Lower leg skin (tissue), 4 donors: ENCODE data around the gene PLCB1. TPM values are rescaled to one million over a fixed set of nuclear protein-coding genes. Genes with fewer than 3 reads are reported as not detected.

Experiments
- DNase-seq, 2 donors: peaks; one replicate each; pipeline ENCODE4 v3.0.0-alpha.2; 2019; ENCODE audit warnings: low spot score in 2 of 2
- H3K4me3 ChIP-seq: fragments of 200-600 bp; sonication (generic); 2 replicates; pipeline ENCODE4 v1.5.1; 2017; ENCODE audit warnings: mild to moderate bottlenecking, low read depth; ENCODE audit not compliant: poor library complexity, severe bottlenecking
- CTCF ChIP-seq, 3 donors: fragments of 450-650 bp; IDR thresholded peaks; one replicate each; pipeline ENCODE4 v1.5.1; 2016; ENCODE audit warnings: antibody characterized with exemption in 3 of 3, mild to moderate bottlenecking in 3 of 3, moderate library complexity in 2 of 3
- POLR2A ChIP-seq, 2 donors: fragments of 450-650 bp; IDR thresholded peaks; one replicate each; pipeline ENCODE4 v1.6.1; 2016 to 2017; ENCODE audit warnings: antibody characterized with exemption in 2 of 2, mild to moderate bottlenecking in 1 of 2, moderate library complexity in 1 of 2
- WGBS, 2 donors: methylation state at CpG; one replicate each; pipeline ENCODE4 v1.1.5; 2018; 5-methylcytosine and 5-hydroxymethylcytosine counted together
- intact Hi-C: fragments of 100-400 bp; cut with DNase I; formaldehyde crosslinking; loops from one replicate; pipeline ENCODE4 v1.15.0; 2023; ENCODE audit warnings: low total_unique reads
- total RNA-seq, 4 donors: library from RNA; depleted of rRNA; stranded (reverse); fragments of >200 nt; gene quantifications; one replicate each; pipeline ENCODE4 v1.1.0, GENCODE V29; 2016

The PLCB1 gene
- total RNA-seq, 4 donors from 2014 or later, result 4.1 to 16.2 (median 9.1) TPM

- TF ChIP-seq CTCF (IDR thresholded peaks at IDR 0.05) (no peak), POLR2A (IDR thresholded peaks at IDR 0.05) (no peak)
- 63 to 64% methylated on average over 3 of the region's 3 CpGs for whole genome bisulfite sequencing, 2 donors
- no peak for DNase-seq
- intact Hi-C loops, result no loop called here
- no peak overlapping the region for H3K4me3 ChIP-seq
Measured at GRCh38 chr20:8386991-8387390, 254.9 kb downstream of the PLCB1 start.

- TF ChIP-seq POLR2A (IDR thresholded peaks at IDR 0.05), result no peak
- no peak for TF ChIP-seq CTCF (IDR thresholded peaks at IDR 0.05)
Measured at GRCh38 chr20:8388141-8388540, 256.1 kb downstream of the PLCB1 start.

GRCh38 chr20:8388707-8389106 lies 256.6 kb downstream of the PLCB1 start:
- WGBS, 2 donors, result 90 to 98% methylated on average over 1 of the region's 1 CpG
- intact Hi-C loops, result no loop called here
- DNase-seq, result no peak
- H3K4me3 ChIP-seq, result no peak overlapping the region
- TF ChIP-seq POLR2A (IDR thresholded peaks at IDR 0.05), result no peak

More at GRCh38 chr20:8388141-8388540, 256.1 kb downstream of the PLCB1 start:
- no peak overlapping the region for H3K4me3 ChIP-seq
- DNase-seq, result no peak
- WGBS, 2 donors, result 22 to 31% methylated on average over 2 of the region's 2 CpGs
- intact Hi-C loops, result no loop called here

- WGBS, 2 donors, result 36 to 41% methylated on average over 7 of the region's 7 CpGs
- intact Hi-C loops, result no loop called here
- H3K4me3 ChIP-seq, result no peak overlapping the region
- no peak for DNase-seq
- TF ChIP-seq CTCF (IDR thresholded peaks at IDR 0.05) (no peak), POLR2A (IDR thresholded peaks at IDR 0.05) (no peak)
Measured at GRCh38 chr20:8389381-8390036, 257.4 kb downstream of the PLCB1 start.

GRCh38 chr20:8390037-8390433 lies 258.0 kb downstream of the PLCB1 start:
- no peak overlapping the region for H3K4me3 ChIP-seq
- intact Hi-C loops, result no loop called here
- WGBS, 2 donors, result 66 to 77% methylated on average over 5 of the region's 5 CpGs
- TF ChIP-seq POLR2A (IDR thresholded peaks at IDR 0.05) (no peak), CTCF (IDR thresholded peaks at IDR 0.05) (no peak)
- no peak for DNase-seq

GRCh38 chr20:8390500-8390899 lies 258.4 kb downstream of the PLCB1 start:
- no peak for TF ChIP-seq CTCF (IDR thresholded peaks at IDR 0.05)
- no peak for TF ChIP-seq POLR2A (IDR thresholded peaks at IDR 0.05)
- intact Hi-C loops, result no loop called here
- DNase-seq, result no peak
- no peak overlapping the region for H3K4me3 ChIP-seq
